ENCODE results near the gene ZNF366.

DNA sequence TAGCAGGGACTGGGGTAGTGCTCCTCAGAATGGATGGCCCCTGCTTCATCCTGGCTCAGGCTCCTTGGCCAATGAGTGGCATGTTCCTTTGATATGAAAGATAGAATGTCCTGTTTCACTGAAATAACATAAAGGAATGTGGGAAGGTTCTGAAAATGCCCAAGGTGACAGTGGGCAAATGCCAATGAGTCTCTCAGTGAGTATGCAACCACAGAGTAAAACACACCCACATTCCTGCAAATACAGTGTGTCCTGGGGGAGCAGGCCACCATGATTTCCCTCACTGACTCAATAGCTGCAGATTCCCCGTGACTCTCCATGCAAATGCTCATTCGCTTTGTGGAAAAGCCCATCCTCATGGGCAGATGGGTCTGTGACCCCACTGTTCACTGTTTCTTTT, 36.4 kb downstream of the ZNF366 start:
- no peak for TF ChIP-seq EZH2 (IDR thresholded peaks at IDR 0.05; ENCODE audit: insufficient read depth, low read length)
- TF ChIP-seq, protein P1, sequence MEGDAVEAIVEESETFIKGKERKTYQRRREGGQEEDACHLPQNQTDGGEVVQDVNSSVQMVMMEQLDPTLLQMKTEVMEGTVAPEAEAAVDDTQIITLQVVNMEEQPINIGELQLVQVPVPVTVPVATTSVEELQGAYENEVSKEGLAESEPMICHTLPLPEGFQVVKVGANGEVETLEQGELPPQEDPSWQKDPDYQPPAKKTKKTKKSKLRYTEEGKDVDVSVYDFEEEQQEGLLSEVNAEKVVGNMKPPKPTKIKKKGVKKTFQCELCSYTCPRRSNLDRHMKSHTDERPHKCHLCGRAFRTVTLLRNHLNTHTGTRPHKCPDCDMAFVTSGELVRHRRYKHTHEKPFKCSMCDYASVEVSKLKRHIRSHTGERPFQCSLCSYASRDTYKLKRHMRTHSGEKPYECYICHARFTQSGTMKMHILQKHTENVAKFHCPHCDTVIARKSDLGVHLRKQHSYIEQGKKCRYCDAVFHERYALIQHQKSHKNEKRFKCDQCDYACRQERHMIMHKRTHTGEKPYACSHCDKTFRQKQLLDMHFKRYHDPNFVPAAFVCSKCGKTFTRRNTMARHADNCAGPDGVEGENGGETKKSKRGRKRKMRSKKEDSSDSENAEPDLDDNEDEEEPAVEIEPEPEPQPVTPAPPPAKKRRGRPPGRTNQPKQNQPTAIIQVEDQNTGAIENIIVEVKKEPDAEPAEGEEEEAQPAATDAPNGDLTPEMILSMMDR (IDR thresholded peaks at IDR 0.05; ENCODE audit: insufficient read depth, low read depth, low read length): no peak

Measured in astrocyte (in vitro differentiated cells and primary cell).